Activated B cell treated with CpG ODN at 0.5 μM for 24 hours (primary cell): ENCODE results near the gene ZNF597. TPM values are rescaled to one million over a fixed set of nuclear protein-coding genes. Genes with fewer than 3 reads are reported as not detected.

Experiments
- ATAC-seq: fragments of 200-7000 bp; cut with Tn5 transposase; one replicate; pipeline ENCODE4 v1.10.0; 2021; ENCODE audit warnings: low read depth, mild to moderate bottlenecking, moderate library complexity
- CTCF ChIA-PET: fragments of 350-600 bp; sonication (Branson Sonifier 250); formaldehyde crosslinking; loops from one replicate; lab custom pipeline; 2021; ENCODE audit warnings: antibody characterized with exemption; lab: Charles Lee
- POLR2A ChIA-PET: fragments of 350-600 bp; sonication (Branson Sonifier 250); formaldehyde crosslinking; loops from one replicate; lab custom pipeline; 2021; ENCODE audit warnings: antibody characterized with exemption; lab: Charles Lee
- DNase-seq: peaks from one replicate; pipeline ENCODE4 v3.0.0; 2022
- H3K27ac Mint-ChIP-seq: one replicate; pipeline ENCODE4 v1.8.0; 2020; ENCODE audit warnings: mixed read lengths
- H3K27me3 Mint-ChIP-seq: one replicate; pipeline ENCODE4 v1.8.0; 2021; ENCODE audit warnings: mixed read lengths
- H3K36me3 Mint-ChIP-seq: one replicate; pipeline ENCODE4 v1.8.0; 2021; ENCODE audit warnings: low read depth, mixed read lengths
- H3K4me1 Mint-ChIP-seq: one replicate; pipeline ENCODE4 v1.8.0; 2021; ENCODE audit warnings: mixed read lengths
- H3K4me3 Mint-ChIP-seq: one replicate; pipeline ENCODE4 v1.8.0; 2020; ENCODE audit warnings: mild to moderate bottlenecking, mixed read lengths
- H3K9me3 Mint-ChIP-seq: one replicate; pipeline ENCODE4 v1.8.0; 2020; ENCODE audit warnings: mixed read lengths
- intact Hi-C: fragments of 100-400 bp; cut with micrococcal nuclease; formaldehyde crosslinking; loops from one replicate; pipeline ENCODE4 v1.15.1; 2024
- total RNA-seq: library from RNA; stranded (reverse); gene quantifications from 2 replicates; pipeline ENCODE4 v1.2.3, GENCODE V29; 2022
- TF ChIP-seq, protein P1 (sequence below): fragments of 200-600 bp; IDR thresholded peaks from one replicate; pipeline ENCODE4 v1.8.0; 2022; ENCODE audit warnings: antibody characterized with exemption, mild to moderate bottlenecking

The ZNF597 gene
- total RNA-seq, 1 donor from 2014 or later: 4.2 TPM

DNA sequence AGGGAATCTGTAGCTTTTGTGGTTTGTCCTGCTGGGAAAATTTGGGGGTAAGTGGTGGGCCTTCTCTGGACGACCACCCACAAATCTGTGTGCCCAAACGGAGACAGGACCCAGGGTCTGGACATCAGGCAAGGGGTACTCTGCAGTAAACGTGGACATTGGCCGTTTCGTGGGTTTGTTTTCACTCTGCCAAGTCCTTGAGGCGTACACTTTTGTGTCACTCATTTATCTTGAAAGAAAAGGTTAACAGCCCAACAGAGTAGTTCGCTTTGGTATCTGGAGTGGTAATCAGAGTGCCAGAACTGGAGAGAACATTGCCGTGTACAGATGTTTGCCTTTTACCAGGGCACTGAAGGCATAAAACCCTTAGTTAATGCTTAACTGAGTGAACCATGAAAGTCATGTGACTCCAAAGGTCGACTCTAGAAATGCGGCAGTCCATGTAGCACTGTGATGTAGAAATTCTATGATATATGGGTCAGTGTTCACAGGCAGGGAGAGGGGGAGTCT lies 15.6 kb upstream of the ZNF597 start:
- H3K9me3 Mint-ChIP-seq: no peaks in the 10 kb centered on the region
- DNase-seq (no peak), ATAC-seq (no peak)
- H3K4me1 Mint-ChIP-seq: peaks cover 46% of the 10 kb centered on the region
- POLR2A ChIA-PET: interaction anchor here (0.7 to 0.9 kb wide), 2 partner anchors 42 to 148 kb away, joined by 3 to 4 read pairs; partner anchors contain the start of gene CLUAP1
- TF ChIP-seq, protein P1, sequence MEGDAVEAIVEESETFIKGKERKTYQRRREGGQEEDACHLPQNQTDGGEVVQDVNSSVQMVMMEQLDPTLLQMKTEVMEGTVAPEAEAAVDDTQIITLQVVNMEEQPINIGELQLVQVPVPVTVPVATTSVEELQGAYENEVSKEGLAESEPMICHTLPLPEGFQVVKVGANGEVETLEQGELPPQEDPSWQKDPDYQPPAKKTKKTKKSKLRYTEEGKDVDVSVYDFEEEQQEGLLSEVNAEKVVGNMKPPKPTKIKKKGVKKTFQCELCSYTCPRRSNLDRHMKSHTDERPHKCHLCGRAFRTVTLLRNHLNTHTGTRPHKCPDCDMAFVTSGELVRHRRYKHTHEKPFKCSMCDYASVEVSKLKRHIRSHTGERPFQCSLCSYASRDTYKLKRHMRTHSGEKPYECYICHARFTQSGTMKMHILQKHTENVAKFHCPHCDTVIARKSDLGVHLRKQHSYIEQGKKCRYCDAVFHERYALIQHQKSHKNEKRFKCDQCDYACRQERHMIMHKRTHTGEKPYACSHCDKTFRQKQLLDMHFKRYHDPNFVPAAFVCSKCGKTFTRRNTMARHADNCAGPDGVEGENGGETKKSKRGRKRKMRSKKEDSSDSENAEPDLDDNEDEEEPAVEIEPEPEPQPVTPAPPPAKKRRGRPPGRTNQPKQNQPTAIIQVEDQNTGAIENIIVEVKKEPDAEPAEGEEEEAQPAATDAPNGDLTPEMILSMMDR: no peak
- H3K36me3 Mint-ChIP-seq: no peaks in the 10 kb centered on the region
- peak overlapping the region; percentile 86 for H3K27ac Mint-ChIP-seq
- peak overlapping the region; percentile 89 for H3K4me3 Mint-ChIP-seq
- no peaks in the 10 kb centered on the region for H3K27me3 Mint-ChIP-seq
- intact Hi-C loops: loop anchor here (2.0 kb wide), 1 partner anchor 154 kb away; the partner anchor contains the start of genes TIGD7 and ZNF75A
- CTCF ChIA-PET: interaction anchor here (1.1 kb wide), 1 partner anchor 192 kb away, joined by 5 read pairs; no protein-coding TSS in a partner anchor

DNA sequence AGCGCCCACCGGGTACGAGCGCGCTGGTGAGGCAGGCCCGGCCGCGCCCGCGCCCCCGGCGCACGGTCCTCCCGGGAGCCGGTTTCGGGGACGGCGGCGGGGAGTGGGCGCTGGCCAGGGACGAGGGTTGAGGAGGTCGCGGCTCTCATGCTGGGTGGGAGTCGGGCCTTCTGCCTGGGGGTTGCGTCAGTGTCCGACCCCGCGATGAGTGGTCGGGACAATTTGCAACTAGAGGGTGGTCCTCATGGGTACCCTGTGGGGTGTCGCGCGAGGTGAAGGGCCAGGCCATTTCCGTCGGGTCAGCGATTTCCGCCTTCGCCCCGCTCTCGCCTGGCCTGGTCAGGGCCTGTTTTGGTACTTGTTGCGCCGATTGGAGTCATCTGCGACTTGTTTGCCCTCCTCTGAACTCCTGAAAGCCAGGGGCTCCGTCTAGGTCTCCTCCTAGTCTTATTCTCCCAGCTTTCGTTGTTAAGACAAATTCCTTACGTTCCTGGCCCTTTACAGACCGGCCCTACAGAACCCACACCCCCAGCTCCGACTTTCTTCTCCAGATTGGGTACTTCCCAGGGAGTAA lies 15.1 kb upstream of the ZNF597 start:
- Mint-ChIP-seq H3K4me3 (peak overlapping the region; percentile 89), H3K9me3 (no peaks in the 10 kb centered on the region), H3K27ac (peak overlapping the region; percentile 86), H3K36me3 (no peaks in the 10 kb centered on the region), H3K4me1 (peaks cover 44% of the 10 kb centered on the region), H3K27me3 (no peaks in the 10 kb centered on the region)
- DNase-seq (no peak), ATAC-seq (no peak)
- ChIA-PET CTCF (interaction anchor here (1.1 kb wide), 1 partner anchor 192 kb away, joined by 5 read pairs; no protein-coding TSS in a partner anchor), POLR2A (interaction anchor here (0.9 to 1.8 kb wide), 3 partner anchors 42 to 175 kb away, joined by 4 to 24 read pairs (median 18); partner anchors contain the start of genes CLUAP1, ZNF174, ZNF263 and ZSCAN32)
- TF ChIP-seq, protein P1: no peak
- intact Hi-C loops: loop anchor here (2.0 kb wide), 1 partner anchor 154 kb away; the partner anchor contains the start of genes TIGD7 and ZNF75A

DNA sequence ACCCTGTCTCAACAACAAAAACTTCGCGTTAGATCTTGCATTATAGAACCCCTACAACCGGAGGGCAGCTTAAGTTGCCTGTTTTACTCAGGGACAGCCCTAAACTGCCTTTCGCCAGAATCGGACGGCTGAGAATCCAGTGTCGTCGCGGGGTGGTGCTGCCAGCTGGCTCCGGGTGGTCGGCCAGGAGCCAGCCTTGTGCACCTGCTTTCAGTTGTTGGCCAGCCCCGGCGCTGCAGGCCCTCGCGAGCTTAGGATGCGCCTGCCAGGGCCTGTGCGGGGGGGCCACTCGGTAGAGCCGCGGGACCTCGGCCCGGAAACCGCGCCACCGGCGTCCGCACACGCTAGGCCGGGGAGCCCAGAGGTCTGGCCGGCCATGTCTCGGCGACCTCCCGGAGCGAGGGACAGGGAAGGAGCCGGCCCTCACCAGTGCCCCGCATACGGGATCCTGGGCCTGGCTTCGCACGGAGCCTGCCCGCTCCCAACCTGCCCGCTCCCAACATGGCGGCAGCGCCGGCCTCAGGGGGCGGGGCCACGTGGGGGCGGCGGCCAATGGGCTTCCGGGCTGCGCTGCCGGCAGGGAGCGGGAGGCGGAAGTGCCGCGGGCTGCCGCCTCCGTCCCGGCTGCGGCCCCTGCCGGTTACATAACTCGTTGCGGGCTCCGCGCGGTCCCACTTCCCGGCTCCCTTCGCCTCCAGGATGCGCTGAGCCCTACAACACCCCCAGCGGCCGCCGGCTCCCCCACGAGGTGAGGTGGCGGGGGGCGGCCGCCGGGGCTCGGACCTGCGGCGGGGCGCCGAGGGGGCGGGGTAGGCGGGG lies 14.3 kb upstream of the ZNF597 start:
- Mint-ChIP-seq H3K36me3 (no peaks in the 10 kb centered on the region), H3K4me3 (peak overlapping the region; percentile 82), H3K27ac (peak overlapping the region; percentile 85), H3K9me3 (no peaks in the 10 kb centered on the region), H3K4me1 (peaks cover 44% of the 10 kb centered on the region), H3K27me3 (no peaks in the 10 kb centered on the region)
- intact Hi-C loops: loop anchor here (1.0 to 2.0 kb wide), 6 partner anchors 14 to 193 kb away; partner anchors contain the start of genes NAA60, TIGD7, ZNF174 and ZNF597
- DNase-seq (peak; percentile 91), ATAC-seq (peak; percentile 90)
- TF ChIP-seq, protein P1: no peak
- POLR2A ChIA-PET: interaction anchor here (0.6 to 2.0 kb wide), 21 partner anchors 13 to 351 kb away, joined by 3 to 24 read pairs (median 5); partner anchors contain the start of genes CLUAP1, NAA60, TIGD7 and ZNF174
- CTCF ChIA-PET: interaction anchor here (0.8 to 1.1 kb wide), 2 partner anchors 30 to 56 kb away, joined by 3 to 6 read pairs; partner anchors contain the start of genes ZNF174 and ZSCAN32

DNA sequence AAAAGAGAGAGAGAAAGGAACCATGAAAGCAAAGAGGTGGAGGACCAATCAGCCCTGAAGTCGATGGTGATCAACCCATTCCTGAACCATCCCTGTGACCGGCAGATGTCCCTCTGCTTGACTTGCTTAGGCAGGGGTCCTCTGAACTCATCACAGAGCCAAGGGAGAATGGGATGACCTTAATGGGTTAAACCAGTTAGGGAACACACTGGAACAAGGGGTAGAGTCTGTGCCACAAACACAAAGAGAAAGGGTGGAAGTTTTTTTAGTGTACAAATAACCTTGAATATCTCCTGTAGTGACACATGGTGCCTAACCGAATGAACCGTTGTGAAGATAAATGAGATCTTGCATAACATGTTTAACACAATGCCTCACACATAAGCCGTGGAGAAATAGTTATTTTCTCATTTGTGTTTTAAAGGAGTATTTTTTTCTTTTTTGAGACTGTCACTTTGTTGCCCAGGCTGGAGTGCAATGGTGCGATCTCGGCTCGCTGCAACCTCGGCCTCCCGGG lies 11.4 kb upstream of the ZNF597 start:
- H3K4me3 Mint-ChIP-seq: no peak overlapping the region
- peak overlapping the region; percentile 30 for H3K27ac Mint-ChIP-seq
- TF ChIP-seq, protein P1: no peak
- ChIA-PET CTCF (no interaction called here), POLR2A (no interaction called here)
- H3K36me3 Mint-ChIP-seq: peaks cover 9% of the 10 kb centered on the region
- peaks cover 21% of the 10 kb centered on the region for H3K4me1 Mint-ChIP-seq
- H3K27me3 Mint-ChIP-seq: no peaks in the 10 kb centered on the region
- DNase-seq (no peak), ATAC-seq (no peak)
- no peaks in the 10 kb centered on the region for H3K9me3 Mint-ChIP-seq
- intact Hi-C loops: no loop called here
